Testis (tissue), 2 donors: ENCODE data around the gene LIF.

ENCODE experiments used
- POLR2A ChIP-seq: fragments of 450-650 bp; IDR thresholded peaks from one replicate; pipeline ENCODE4 v1.6.1; 2017; ENCODE audit warnings: antibody characterized with exemption, mild to moderate bottlenecking, moderate library complexity
- TF ChIP-seq, protein P1 (sequence below), 3 experiments: fragments of 450-650 bp in 2 of 3; fragments of 200-600 bp in 1 of 3; sonication (generic) in 1 of 3; IDR thresholded peaks; one replicate each; pipeline ENCODE4 v1.5.1; 2016 to 2019; ENCODE audit warnings: antibody characterized with exemption in 3 of 3, mild to moderate bottlenecking in 2 of 3, moderate library complexity in 1 of 3

GRCh38 chr22:30279932-30280331 is 33.4 kb upstream of the LIF start:
- TF ChIP-seq, protein P1, sequence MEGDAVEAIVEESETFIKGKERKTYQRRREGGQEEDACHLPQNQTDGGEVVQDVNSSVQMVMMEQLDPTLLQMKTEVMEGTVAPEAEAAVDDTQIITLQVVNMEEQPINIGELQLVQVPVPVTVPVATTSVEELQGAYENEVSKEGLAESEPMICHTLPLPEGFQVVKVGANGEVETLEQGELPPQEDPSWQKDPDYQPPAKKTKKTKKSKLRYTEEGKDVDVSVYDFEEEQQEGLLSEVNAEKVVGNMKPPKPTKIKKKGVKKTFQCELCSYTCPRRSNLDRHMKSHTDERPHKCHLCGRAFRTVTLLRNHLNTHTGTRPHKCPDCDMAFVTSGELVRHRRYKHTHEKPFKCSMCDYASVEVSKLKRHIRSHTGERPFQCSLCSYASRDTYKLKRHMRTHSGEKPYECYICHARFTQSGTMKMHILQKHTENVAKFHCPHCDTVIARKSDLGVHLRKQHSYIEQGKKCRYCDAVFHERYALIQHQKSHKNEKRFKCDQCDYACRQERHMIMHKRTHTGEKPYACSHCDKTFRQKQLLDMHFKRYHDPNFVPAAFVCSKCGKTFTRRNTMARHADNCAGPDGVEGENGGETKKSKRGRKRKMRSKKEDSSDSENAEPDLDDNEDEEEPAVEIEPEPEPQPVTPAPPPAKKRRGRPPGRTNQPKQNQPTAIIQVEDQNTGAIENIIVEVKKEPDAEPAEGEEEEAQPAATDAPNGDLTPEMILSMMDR (IDR thresholded peaks at IDR 0.05), result no peak
- TF ChIP-seq POLR2A, result no peak
